Ishikawa (cell line): ENCODE measurements around the gene FGFR3.

Experiments used
- CEBPB ChIP-seq: IDR thresholded peaks from 2 replicates; pipeline ENCODE4 v1.6.1; 2012
- CREB1 ChIP-seq: IDR thresholded peaks from 2 replicates; pipeline ENCODE4 v1.6.1; 2012; ENCODE audit warnings: low read depth
- EGR1 ChIP-seq: IDR thresholded peaks from 2 replicates; pipeline ENCODE4 v1.6.1; 2012
- EP300 ChIP-seq: IDR thresholded peaks from 2 replicates; pipeline ENCODE4 v1.6.1; 2012; ENCODE audit warnings: borderline replicate concordance
- FOXM1 ChIP-seq: IDR thresholded peaks from 2 replicates; pipeline ENCODE4 v1.6.1; 2012; ENCODE audit warnings: low read depth, borderline replicate concordance
- MAX ChIP-seq: IDR thresholded peaks from 2 replicates; pipeline ENCODE4 v1.6.1; 2012
- RAD21 ChIP-seq: IDR thresholded peaks from 2 replicates; pipeline ENCODE4 v1.6.1; 2012; ENCODE audit warnings: low read depth
- REST ChIP-seq: IDR thresholded peaks from 2 replicates; pipeline ENCODE4 v1.6.1; 2012; ENCODE audit warnings: low read depth, mild to moderate bottlenecking
- TAF1 ChIP-seq: IDR thresholded peaks from 2 replicates; pipeline ENCODE4 v1.6.1; 2012; ENCODE audit warnings: low read depth, mild to moderate bottlenecking
- TEAD4 ChIP-seq: IDR thresholded peaks from 2 replicates; pipeline ENCODE4 v1.6.1; 2012
- USF1 ChIP-seq: IDR thresholded peaks from 2 replicates; pipeline ENCODE4 v1.6.1; 2012
- YY1 ChIP-seq: IDR thresholded peaks from 2 replicates; pipeline ENCODE4 v1.6.1; 2012; ENCODE audit warnings: low read depth
- ZBTB7A ChIP-seq: IDR thresholded peaks from 2 replicates; pipeline ENCODE4 v1.6.1; 2012; ENCODE audit warnings: low read depth

- TF ChIP-seq FOXM1 (no peak), EP300 (no peak), ZBTB7A (no peak), MAX (no peak), CREB1 (no peak), RAD21 (no peak), TAF1 (no peak), EGR1 (no peak), CEBPB (no peak), USF1 (no peak), REST (no peak), TEAD4 (no peak), YY1 (no peak)
These were observed 5.7 kb downstream of the FGFR3 start for GRCh38 chr4:1798580-1799386.
